ENCODE data around the gene FLII. TPM values are rescaled to one million over a fixed set of nuclear protein-coding genes. Genes with fewer than 3 reads are reported as not detected.

FLII gene
- total RNA-seq, 4 donors from 2014 or later: 365 to 919 (median 428) TPM

GRCh38 chr17:18236494-18236893, 22.0 kb downstream of the FLII start:
- no peak for TF ChIP-seq CTCF (IDR thresholded peaks at IDR 0.05)
- TF ChIP-seq EP300 (IDR thresholded peaks at IDR 0.05; ENCODE audit: low read depth): no peak
- TF ChIP-seq POLR2AphosphoS5 (IDR thresholded peaks at IDR 0.05): no peak
- no peak for TF ChIP-seq POLR2A (IDR thresholded peaks at IDR 0.05)
- no peaks in the 10 kb centered on the region for H3K4me1 ChIP-seq
- in situ Hi-C loops (cut with MboI; ENCODE audit: low pct_ligation_motif_present in 1 of 4, low pct_unique_long_range_greater_than_20kb in 1 of 4, low sequenced_read_pairs in 3 of 4): no loop called here
- intact Hi-C loops (cut with DNase I; ENCODE audit: low total_unique reads): no loop called here
- no peak overlapping the region for H3K4me3 ChIP-seq
- no peaks in the 10 kb centered on the region for H3K36me3 ChIP-seq
- WGBS, 2 donors (ENCODE audit: low coverage in 1 of 2): 88% methylated on average over 18 of the region's 18 CpGs; no CpG with 5 or more reads in 1 of the 2 donors
- no peaks in the 10 kb centered on the region for H3K27me3 ChIP-seq
- DNase-seq: no peak
- H3K27ac ChIP-seq: no peak overlapping the region
- no peaks in the 10 kb centered on the region for H3K9me3 ChIP-seq

GRCh38 chr17:18235743-18236256, 22.7 kb downstream of the FLII start:
- WGBS, 2 donors (ENCODE audit: low coverage in 1 of 2): 76% methylated on average over 14 of the region's 14 CpGs; no CpG with 5 or more reads in 1 of the 2 donors
- H3K4me3 ChIP-seq: no peak overlapping the region
- H3K9me3 ChIP-seq: no peaks in the 10 kb centered on the region
- H3K27ac ChIP-seq: no peak overlapping the region
- no peak for TF ChIP-seq POLR2AphosphoS5 (IDR thresholded peaks at IDR 0.05)
- TF ChIP-seq POLR2A (IDR thresholded peaks at IDR 0.05): no peak
- no peak for TF ChIP-seq EP300 (IDR thresholded peaks at IDR 0.05; ENCODE audit: low read depth)
- no peak for TF ChIP-seq CTCF (IDR thresholded peaks at IDR 0.05)
- no peaks in the 10 kb centered on the region for H3K4me1 ChIP-seq
- intact Hi-C loops (cut with DNase I; ENCODE audit: low total_unique reads) (no loop called here), in situ Hi-C loops (cut with MboI; ENCODE audit: low pct_ligation_motif_present in 1 of 4, low pct_unique_long_range_greater_than_20kb in 1 of 4, low sequenced_read_pairs in 3 of 4) (no loop called here)
- DNase-seq: no peak
- H3K27me3 ChIP-seq: no peaks in the 10 kb centered on the region
- no peaks in the 10 kb centered on the region for H3K36me3 ChIP-seq

GRCh38 chr17:18234853-18235380, 23.6 kb downstream of the FLII start:
- H3K27me3 ChIP-seq: no peaks in the 10 kb centered on the region
- 98% methylated on average over 18 of the region's 22 CpGs; no CpG with 5 or more reads in 1 of the 2 donors for WGBS, 2 donors (ENCODE audit: low coverage in 1 of 2)
- no peaks in the 10 kb centered on the region for H3K36me3 ChIP-seq
- TF ChIP-seq POLR2A (IDR thresholded peaks at IDR 0.05): no peak
- TF ChIP-seq CTCF (IDR thresholded peaks at IDR 0.05): no peak
- TF ChIP-seq POLR2AphosphoS5 (IDR thresholded peaks at IDR 0.05): no peak
- no peak for TF ChIP-seq EP300 (IDR thresholded peaks at IDR 0.05; ENCODE audit: low read depth)
- no peak overlapping the region for H3K27ac ChIP-seq
- in situ Hi-C loops (cut with MboI; ENCODE audit: low pct_ligation_motif_present in 1 of 4, low pct_unique_long_range_greater_than_20kb in 1 of 4, low sequenced_read_pairs in 3 of 4) (no loop called here), intact Hi-C loops (cut with DNase I; ENCODE audit: low total_unique reads) (no loop called here)
- no peaks in the 10 kb centered on the region for H3K4me1 ChIP-seq
- no peaks in the 10 kb centered on the region for H3K9me3 ChIP-seq
- H3K4me3 ChIP-seq: no peak overlapping the region
- no peak for DNase-seq

GRCh38 chr17:18233803-18234518, 24.6 kb downstream of the FLII start:
- Histone ChIP-seq H3K4me3 (no peak overlapping the region), H3K27me3 (no peaks in the 10 kb centered on the region), H3K27ac (no peak overlapping the region), H3K4me1 (no peaks in the 10 kb centered on the region), H3K9me3 (no peaks in the 10 kb centered on the region), H3K36me3 (no peaks in the 10 kb centered on the region)
- in situ Hi-C loops (cut with MboI; ENCODE audit: low pct_ligation_motif_present in 1 of 4, low pct_unique_long_range_greater_than_20kb in 1 of 4, low sequenced_read_pairs in 3 of 4): no loop called here
- no peak for DNase-seq
- WGBS, 2 donors (ENCODE audit: low coverage in 1 of 2): 92% methylated on average over 20 of the region's 22 CpGs; no CpG with 5 or more reads in 1 of the 2 donors
- intact Hi-C loops (cut with DNase I; ENCODE audit: low total_unique reads): no loop called here
- TF ChIP-seq CTCF (IDR thresholded peaks at IDR 0.05) (no peak), POLR2A (IDR thresholded peaks at IDR 0.05) (no peak), POLR2AphosphoS5 (IDR thresholded peaks at IDR 0.05) (no peak), EP300 (IDR thresholded peaks at IDR 0.05; ENCODE audit: low read depth) (no peak)

Data from transverse colon (tissue), 4 donors.